Neural cell (in vitro differentiated cells): ENCODE results near the gene CPEB2.

Source experiments
- CTCF ChIP-seq: fragments of 450-650 bp; IDR thresholded peaks from 2 replicates; pipeline ENCODE4 v1.5.1; 2014; ENCODE audit warnings: antibody characterized with exemption, mild to moderate bottlenecking, moderate library complexity; ENCODE audit not compliant: poor library complexity, severe bottlenecking
- EP300 ChIP-seq: fragments of 450-650 bp; conservative IDR thresholded peaks from 2 replicates; pipeline ENCODE4 v1.6.1; 2014; ENCODE audit warnings: antibody characterized with exemption, mild to moderate bottlenecking, moderate library complexity; ENCODE audit not compliant: poor library complexity, severe bottlenecking
- EZH2 ChIP-seq: fragments of 200-600, 300-800 bp; shearing (Covaris generic), sonication (generic); IDR thresholded peaks from 2 replicates; pipeline ENCODE4 v1.6.1; 2014; ENCODE audit warnings: antibody characterized with exemption, low read length, borderline replicate concordance, mild to moderate bottlenecking; ENCODE audit not compliant: insufficient read depth, poor library complexity, severe bottlenecking
- POLR2AphosphoS5 ChIP-seq: IDR thresholded peaks from 2 replicates; pipeline ENCODE4 v1.6.1; 2012
- TAF1 ChIP-seq: IDR thresholded peaks from 2 replicates; pipeline ENCODE4 v1.6.1; 2012; ENCODE audit warnings: low read depth

GRCh38 chr4:15117270-15117946 lies 115.1 kb downstream of the CPEB2 start:
- TF ChIP-seq CTCF (no peak), POLR2AphosphoS5 (no peak), EZH2 (no peak), EP300 (no peak), TAF1 (no peak)
